H1 (cell line): ENCODE results near the gene FSTL4. TPM values are rescaled to one million over a fixed set of nuclear protein-coding genes. Genes with fewer than 3 reads are reported as not detected.
A peak's percentile ranks its signal among the peaks of the same experiment; 100 is the strongest.

Experiments used
- CTCF ChIA-PET: fragments of 300-600 bp; sonication (Branson Sonifier 250); formaldehyde crosslinking; loops from one replicate; lab custom pipeline; 2021; ENCODE audit not compliant: partially characterized antibody; lab: Charles Lee
- POLR2A ChIA-PET: fragments of 300-600 bp; sonication (Branson Sonifier 250); formaldehyde crosslinking; loops from one replicate; lab custom pipeline; 2021; ENCODE audit warnings: inconsistent platforms; ENCODE audit not compliant: partially characterized antibody; lab: Charles Lee
- DNase-seq, 2 experiments: peaks; one replicate each; pipeline versions ENCODE4 v3.0.0 to v3.0.0-alpha.2; 2010 to 2022; ENCODE audit warnings: low spot score in 2 of 2, low read depth in 1 of 2, mixed read lengths in 1 of 2
- FAIRE-seq: peaks from 2 replicates; lab custom pipeline; 2011; peaks lifted over from hg19 to GRCh38; lab: Jason Lieb, UNC
- H2AFZ ChIP-seq: 2 replicates; pipeline ENCODE4 v1.8.1; 2012; ENCODE audit warnings: low read length, inconsistent platforms
- H2AK5ac ChIP-seq: 2 replicates; pipeline ENCODE4 v1.6.1; 2013; ENCODE audit warnings: low read depth, low read length
- H2BK120ac ChIP-seq: replicated peaks from 2 replicates; pipeline ENCODE3; 2013; ENCODE audit warnings: low read depth, low read length, inconsistent platforms
- H2BK12ac ChIP-seq: 2 replicates; pipeline ENCODE4 v1.6.1; 2013; ENCODE audit warnings: low read depth, low read length
- H2BK15ac ChIP-seq: 2 replicates; pipeline ENCODE4 v1.6.1; 2013; ENCODE audit warnings: low read length
- H2BK20ac ChIP-seq: 2 replicates; pipeline ENCODE4 v1.6.1; 2013; ENCODE audit warnings: low read length
- H2BK5ac ChIP-seq: 2 replicates; pipeline ENCODE4 v1.6.1; 2013; ENCODE audit warnings: low read depth, low read length
- H3K14ac ChIP-seq: 2 replicates; pipeline ENCODE4 v1.6.1; 2013; ENCODE audit warnings: inconsistent platforms; ENCODE audit not compliant: insufficient read length
- H3K18ac ChIP-seq: 2 replicates; pipeline ENCODE4 v1.6.1; 2013; ENCODE audit warnings: low read length; ENCODE audit errors: extremely low read depth
- H3K23ac ChIP-seq: 2 replicates; pipeline ENCODE4 v1.6.1; 2013; ENCODE audit warnings: inconsistent platforms; ENCODE audit not compliant: insufficient read length
- H3K23me2 ChIP-seq: 2 replicates; pipeline ENCODE4 v1.6.1; 2013; ENCODE audit warnings: low read depth, low read length
- H3K27ac ChIP-seq: 2 replicates; pipeline ENCODE4 v1.6.1; 2011; ENCODE audit warnings: low read depth, low read length, inconsistent platforms
- H3K27me3 ChIP-seq, 4 experiments: replicated peaks in 1 of 4; 1 replicate in 1 of 4; 2 replicates in 3 of 4; pipeline versions ENCODE4 v1.6.1 to v1.8.1; 2011 to 2013; ENCODE audit warnings: low read length in 3 of 4, mild to moderate bottlenecking in 3 of 4, inconsistent platforms in 2 of 4, mixed read lengths in 2 of 4, moderate library complexity in 1 of 4; ENCODE audit not compliant: control insufficient read depth in 3 of 4, insufficient read depth in 3 of 4; ENCODE audit errors: extremely low read depth in 1 of 4
- H3K36me3 ChIP-seq, 4 experiments: 2 replicates each; pipeline versions ENCODE4 v1.6.1 to v1.8.1; 2011 to 2013; ENCODE audit warnings: mild to moderate bottlenecking in 4 of 4, low read length in 3 of 4, moderate library complexity in 2 of 4, control low read depth in 1 of 4, inconsistent platforms in 1 of 4; ENCODE audit not compliant: insufficient read depth in 4 of 4, control insufficient read depth in 2 of 4
- H3K4ac ChIP-seq: replicated peaks from 2 replicates; pipeline ENCODE3; 2013; ENCODE audit warnings: low read length, low read depth, mixed read lengths, inconsistent platforms; ENCODE audit not compliant: insufficient read length
- H3K4me1 ChIP-seq, 4 experiments: replicated peaks in 1 of 4; 1 replicate in 1 of 4; 2 replicates in 3 of 4; pipeline versions ENCODE4 v1.6.1 to v1.8.1; 2011 to 2013; ENCODE audit warnings: low read length in 3 of 4, inconsistent platforms in 2 of 4, mixed read lengths in 1 of 4; ENCODE audit not compliant: insufficient read depth in 4 of 4, control insufficient read depth in 3 of 4
- H3K4me2 ChIP-seq, 2 experiments: 2 replicates each; pipeline versions ENCODE4 v1.6.1 to v1.8.1; 2011 to 2013; ENCODE audit warnings: low read depth in 2 of 2, low read length in 2 of 2, control low read depth in 1 of 2, inconsistent platforms in 1 of 2, mild to moderate bottlenecking in 1 of 2; ENCODE audit not compliant: insufficient read depth in 1 of 2
- H3K4me3 ChIP-seq, 4 experiments: fragments of 200-600, 300-600 bp in 1 of 4; sonication (generic), shearing (Covaris generic), sonication (Bioruptor Twin) in 1 of 4; 2 replicates each; pipeline versions ENCODE4 v1.5.1 to v1.8.1; 2011 to 2016; ENCODE audit warnings: low read length in 4 of 4, low read depth in 3 of 4, control low read depth in 2 of 4, inconsistent platforms in 2 of 4, mild to moderate bottlenecking in 2 of 4, mixed read lengths in 1 of 4, moderate library complexity in 1 of 4; ENCODE audit not compliant: insufficient read depth in 2 of 4; ENCODE audit errors: extremely low read depth in 1 of 4
- H3K56ac ChIP-seq: replicated peaks from 2 replicates; pipeline ENCODE3; 2013; ENCODE audit warnings: low read depth, mild to moderate bottlenecking, mixed read lengths, low read length, inconsistent platforms; ENCODE audit not compliant: insufficient read length
- H3K79me1 ChIP-seq: 2 replicates; pipeline ENCODE4 v1.6.1; 2013; ENCODE audit warnings: low read depth, low read length, control low read depth
- H3K79me2 ChIP-seq, 2 experiments: 2 replicates each; pipeline versions ENCODE4 v1.6.1 to v1.8.1; 2012 to 2013; ENCODE audit warnings: low read length in 2 of 2, mild to moderate bottlenecking in 2 of 2, inconsistent platforms in 1 of 2; ENCODE audit not compliant: insufficient read depth in 2 of 2, control insufficient read depth in 1 of 2
- H3K9ac ChIP-seq, 4 experiments: replicated peaks in 1 of 4; 1 replicate in 1 of 4; 2 replicates in 3 of 4; pipeline versions ENCODE4 v1.6.1 to v1.8.1; 2011 to 2013; ENCODE audit warnings: low read depth in 3 of 4, low read length in 3 of 4, control low read depth in 2 of 4, mild to moderate bottlenecking in 2 of 4, moderate library complexity in 2 of 4, inconsistent platforms in 1 of 4; ENCODE audit errors: extremely low read depth in 1 of 4
- H3K9me3 ChIP-seq, 2 experiments: 2 replicates each; pipeline versions ENCODE4 v1.6.1 to v1.8.1; 2012 to 2013; ENCODE audit warnings: mild to moderate bottlenecking in 2 of 2, moderate library complexity in 2 of 2, control low read depth in 1 of 2, inconsistent platforms in 1 of 2, low read depth in 1 of 2, low read length in 1 of 2, mixed read lengths in 1 of 2; ENCODE audit not compliant: insufficient read depth in 2 of 2
- H4K20me1 ChIP-seq, 2 experiments: replicated peaks in 1 of 2; 2 replicates each; pipeline versions ENCODE3 to v1.8.1; 2011 to 2013; ENCODE audit warnings: inconsistent platforms in 2 of 2, low read length in 2 of 2, mild to moderate bottlenecking in 1 of 2; ENCODE audit not compliant: insufficient read depth in 2 of 2, control insufficient read depth in 1 of 2
- H4K5ac ChIP-seq: 2 replicates; pipeline ENCODE4 v1.6.1; 2013; ENCODE audit warnings: low read length, low read depth, mixed read lengths, inconsistent platforms; ENCODE audit not compliant: insufficient read length
- H4K8ac ChIP-seq: 2 replicates; pipeline ENCODE4 v1.8.0; 2013; ENCODE audit warnings: mild to moderate bottlenecking, moderate library complexity, low read length, inconsistent platforms; ENCODE audit not compliant: insufficient read depth; ENCODE audit errors: extremely low read depth
- H4K91ac ChIP-seq: replicated peaks from 2 replicates; pipeline ENCODE3; 2013; ENCODE audit warnings: low read length, mixed read lengths, inconsistent platforms; ENCODE audit not compliant: insufficient read length
- WGBS, 2 experiments: shearing (Covaris generic) in 1 of 2; methylation state at CpG; one replicate each; pipeline versions ENCODE4 v1.1.6 to v1.1.7; 2013 to 2015; ENCODE audit warnings: low lambda C conversion rate in 2 of 2, mixed read lengths in 2 of 2, inconsistent platforms in 1 of 2, low coverage in 1 of 2, missing lambda C conversion rate in 1 of 2; ENCODE audit not compliant: insufficient replicate concordance in 2 of 2, insufficient coverage in 1 of 2, insufficient read length in 1 of 2; ENCODE audit errors: extremely low coverage in 1 of 2, missing lambda C conversion rate in 1 of 2; 5-methylcytosine and 5-hydroxymethylcytosine counted together
- polyA plus RNA-seq, 7 experiments: library from polyadenylated mRNA; depleted of rRNA in 3 of 7; stranded (reverse) in 5 of 7; unstranded in 2 of 7; fragments of >200 nt in 5 of 7; fragments of 200-250 nt in 2 of 7; gene quantifications; 1 replicate in 5 of 7; 2 replicates in 1 of 7; 4 replicates in 1 of 7; pipeline versions ENCODE4 v1.2.1 to v1.2.3, GENCODE V29; 2011 to 2013; ENCODE audit warnings: missing spikeins in 2 of 7, mixed read lengths in 2 of 7
- total RNA-seq: library from RNA; stranded (reverse); fragmentation: NEBNext Ultra II Directional; extraction: Animal tissue kit (Norgen Biotek cat#: 25700); gene quantifications from 2 replicates; pipeline ENCODE4 v1.2.1, GENCODE V29; 2021

The FSTL4 gene
- total and polyA plus RNA-seq, 2 of the 8 experiments (the other 6 are each of a cell fraction or from before 2014, with no cell fraction given): 3.1 to 4.1 TPM

DNA sequence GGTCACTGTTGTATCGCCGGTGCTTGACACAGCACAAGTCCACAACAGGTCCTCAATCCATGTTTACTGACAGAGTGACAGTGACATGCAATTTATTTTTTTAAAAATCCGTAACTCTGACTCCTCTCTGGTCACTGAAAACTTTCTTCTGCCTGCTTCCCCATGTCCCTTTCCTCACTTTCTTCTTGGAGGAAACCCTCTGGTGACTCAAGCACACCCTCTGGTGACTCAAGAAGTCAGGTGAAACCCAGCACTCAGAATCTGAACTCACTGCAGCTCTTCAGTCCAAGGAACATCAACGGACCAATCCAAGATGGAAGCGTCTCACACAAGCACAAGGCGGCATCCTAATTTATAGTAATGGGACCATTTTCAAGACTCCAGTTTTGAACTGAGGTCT, 245.9 kb downstream of the FSTL4 start:
- Histone ChIP-seq H3K56ac (no peak overlapping the region), H4K20me1 (no peaks in the 10 kb centered on the region), H4K8ac (no peak overlapping the region), H3K14ac (no peak overlapping the region), H2BK12ac (no peak overlapping the region), H2BK15ac (no peak overlapping the region), H3K23ac (no peak overlapping the region), H3K4ac (no peak overlapping the region), H3K36me3 (no peaks in the 10 kb centered on the region), H3K9ac (no peak overlapping the region), H2BK20ac (peak overlapping the region; percentile 62; the same call in 1 of the 2 replicates), H3K79me2 (no peaks in the 10 kb centered on the region), H3K4me1 (peaks cover 5 to 23% (median 11%) of the 10 kb centered on the region in 4 experiments), H3K18ac (no peak overlapping the region), H2AFZ (no peak overlapping the region), H3K4me3 (no peak overlapping the region), H3K79me1 (no peaks in the 10 kb centered on the region), H3K23me2 (no peaks in the 10 kb centered on the region), H2AK5ac (no peak overlapping the region), H4K5ac (no peak overlapping the region), H3K27me3 (no peaks in the 10 kb centered on the region; a peak in 3 of 7 replicates), H2BK5ac (0 out of 2 replicates have a peak overlapping the region, but pooled peaks have one; percentile 9), H4K91ac (no peak overlapping the region), H3K4me2 (no peak overlapping the region), H3K9me3 (no peaks in the 10 kb centered on the region), H3K27ac (no peak overlapping the region), H2BK120ac (no peak overlapping the region)
- 93% methylated on average over 6 of the region's 6 CpGs; no CpG with 5 or more reads in 1 of the 2 experiments for WGBS, 2 experiments
- FAIRE-seq (no peak), DNase-seq (no peak)
- CTCF ChIA-PET: interaction anchor here (1.0 to 5.5 kb wide), 13 partner anchors 9 to 501 kb away, joined by 3 to 32 read pairs (median 4); no protein-coding TSS in a partner anchor
- POLR2A ChIA-PET: no interaction called here
